ENCODE measurements around the gene NIPAL1. TPM values are rescaled to one million over a fixed set of nuclear protein-coding genes. Genes with fewer than 3 reads are reported as not detected.
"Not testable (repeated sequence)": the region's sequence is repeated elsewhere in the genome, so short reads cannot be mapped to it uniquely, and the experiment has no call there.

The NIPAL1 gene
- 1 to 10 TPM; 1.8 to 2.9 TPM for total RNA-seq

DNA sequence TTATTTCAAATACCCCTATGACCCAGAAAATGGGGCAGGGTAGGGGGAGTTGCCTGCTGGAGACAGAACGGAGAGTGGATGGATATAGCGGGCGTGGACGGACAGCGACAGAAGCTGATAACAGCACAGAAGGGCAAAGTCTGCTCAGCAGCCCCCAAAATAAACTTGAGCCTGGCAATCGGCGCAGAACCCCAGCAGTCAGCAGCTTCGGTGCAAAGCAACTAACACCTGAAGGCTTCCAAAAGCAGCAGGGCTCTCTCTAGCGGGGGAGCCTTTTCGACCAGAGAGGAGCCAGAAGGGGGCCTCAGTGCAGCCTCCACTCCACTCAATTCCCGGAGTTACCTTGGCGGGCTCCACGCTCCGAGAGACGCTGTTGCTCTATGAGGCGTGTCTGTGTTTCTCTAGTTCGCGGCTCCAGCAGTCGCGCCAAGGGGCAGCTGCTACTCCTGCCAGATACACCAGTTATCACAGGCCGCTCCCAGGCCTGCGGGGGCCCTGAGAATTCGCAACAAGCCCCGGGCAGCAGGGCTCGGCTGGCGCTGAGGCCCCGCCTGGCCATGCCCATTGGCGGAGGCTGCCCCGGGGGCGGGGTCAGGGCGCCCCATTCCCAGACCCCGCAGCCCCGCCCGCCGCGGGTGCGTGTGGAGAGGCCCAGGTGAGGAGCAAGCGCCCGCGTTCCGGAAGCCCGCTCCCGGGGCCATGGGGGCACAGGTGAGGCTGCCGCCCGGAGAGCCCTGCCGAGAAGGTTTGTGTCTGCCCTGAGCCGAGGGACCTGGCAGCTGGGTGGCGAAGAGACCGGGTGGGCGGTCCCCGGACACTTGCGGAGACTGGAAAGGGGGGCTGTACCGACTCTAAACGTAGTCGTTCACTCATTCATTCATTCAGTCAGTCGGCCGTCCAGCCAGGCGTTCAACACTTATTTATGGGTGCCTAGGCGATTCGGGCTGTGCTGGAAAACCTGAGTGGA lies at the start of gene NIPAL1, which contains the start of gene CNGA1:
TSS of gene NIPAL1 (plus strand) at position 632 of the 967 bp plus-strand sequence. CDS start at position 700, 68 bp downstream.
TSS of gene CNGA1 (minus strand) at position 541 of the 967 bp plus-strand sequence. CDS start 63,992 bp downstream, outside the sequence.
- Mint-ChIP-seq H3K27me3 (peaks cover 31% of the 10 kb centered on the region), H3K27ac (peak within 1 kb of the TSS; percentile 20)

DNA sequence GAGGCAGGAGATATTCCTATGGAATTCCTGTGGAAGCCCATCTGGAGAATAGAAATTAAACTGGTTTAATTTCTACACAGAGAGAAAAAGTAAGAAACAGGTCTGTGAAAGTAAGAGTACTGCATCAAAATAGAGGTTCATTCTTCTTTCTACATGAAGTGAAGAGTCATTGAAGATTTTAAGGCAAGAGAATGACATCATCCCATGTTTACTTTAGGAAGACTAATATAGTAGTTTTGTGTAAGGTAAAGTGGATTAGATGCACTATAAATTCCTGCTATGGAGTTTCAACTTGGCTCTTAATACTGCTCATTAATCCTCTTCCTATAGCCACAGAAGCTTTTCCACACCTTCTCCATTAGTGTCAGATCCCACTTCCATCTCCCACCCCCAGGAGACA lies 47.7 kb upstream of the NIPAL1 start:
- H3K27me3 Mint-ChIP-seq: no peaks in the 10 kb centered on the region
- no peak for DNase-seq
- H3K9me3 Mint-ChIP-seq: no peaks in the 10 kb centered on the region
- no peak overlapping the region for H3K27ac Mint-ChIP-seq
- H3K36me3 Mint-ChIP-seq: no peaks in the 10 kb centered on the region
- H3K4me3 Mint-ChIP-seq: no peak overlapping the region
- H3K4me1 Mint-ChIP-seq: peaks cover 3% of the 10 kb centered on the region

More for the DNA sequence above, at the start of gene NIPAL1, which contains the start of gene CNGA1:
- Mint-ChIP-seq H3K4me3 (peak within 1 kb of the TSS; percentile 81), H3K9me3 (no peaks in the 10 kb centered on the region), H3K36me3 (no peaks in the 10 kb centered on the region), H3K4me1 (peaks cover 24% of the 10 kb centered on the region)
- peak; percentile 84 for DNase-seq

DNA sequence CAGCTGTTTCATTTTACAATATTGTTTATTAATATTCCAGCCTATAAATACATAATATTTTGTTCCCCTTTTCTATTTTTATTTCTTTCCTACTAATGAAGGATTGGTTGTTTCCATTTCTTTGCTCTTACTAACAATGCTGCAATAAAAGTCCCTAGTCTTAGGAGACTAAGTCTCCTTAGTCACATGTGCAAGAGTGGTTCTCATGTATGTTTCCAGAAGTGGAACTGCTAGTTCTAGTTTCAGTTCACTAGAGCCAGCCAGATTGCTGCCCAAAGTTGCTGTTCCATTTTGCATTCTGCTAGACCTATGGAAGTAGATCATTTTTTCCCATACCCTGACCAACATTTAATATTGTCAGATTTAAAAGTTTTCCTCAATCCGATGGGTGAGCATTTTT lies 44.4 kb upstream of the NIPAL1 start:
- peaks cover 3% of the 10 kb centered on the region for H3K4me1 Mint-ChIP-seq
- no peaks in the 10 kb centered on the region for H3K9me3 Mint-ChIP-seq
- no peak overlapping the region for H3K27ac Mint-ChIP-seq
- DNase-seq: no peak
- no peak overlapping the region for H3K4me3 Mint-ChIP-seq
- no peaks in the 10 kb centered on the region for H3K36me3 Mint-ChIP-seq
- no peaks in the 10 kb centered on the region for H3K27me3 Mint-ChIP-seq

- H3K27me3 Mint-ChIP-seq: no peaks in the 10 kb centered on the region
- H3K9me3 Mint-ChIP-seq: no peaks in the 10 kb centered on the region
- peaks cover 3% of the 10 kb centered on the region for H3K4me1 Mint-ChIP-seq
- H3K27ac Mint-ChIP-seq: no peak overlapping the region
- H3K36me3 Mint-ChIP-seq: no peaks in the 10 kb centered on the region
- no peak overlapping the region for H3K4me3 Mint-ChIP-seq
- DNase-seq: no peak
Measured at GRCh38 chr4:47972721-47973120, 43.9 kb upstream of the NIPAL1 start.

GRCh38 chr4:47974566-47974965 lies 42.0 kb upstream of the NIPAL1 start:
- Mint-ChIP-seq H3K36me3 (no peaks in the 10 kb centered on the region), H3K27me3 (no peaks in the 10 kb centered on the region), H3K4me3 (no peak overlapping the region)

DNA sequence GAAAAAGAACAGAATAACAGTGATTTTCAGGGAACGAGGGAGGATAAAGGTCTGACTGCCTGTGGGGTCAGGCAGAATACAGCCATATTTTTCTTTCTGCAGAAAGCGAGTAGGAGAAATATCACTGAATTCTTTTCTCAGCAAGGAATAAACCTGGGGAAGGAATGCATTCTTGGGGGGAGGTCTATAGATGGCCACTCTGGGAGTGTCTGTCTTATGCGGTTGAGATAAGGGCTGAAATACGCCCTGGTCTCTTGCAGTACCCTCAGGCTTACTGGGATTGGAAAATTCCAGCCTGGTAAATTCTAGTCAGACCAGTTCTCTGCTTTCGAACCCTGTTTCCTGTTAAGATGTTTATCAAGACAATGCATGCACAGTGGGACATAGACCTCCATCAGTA lies 26.4 kb upstream of the NIPAL1 start:
- Mint-ChIP-seq H3K4me1 (peaks cover 9% of the 10 kb centered on the region), H3K36me3 (peaks cover 7% of the 10 kb centered on the region), H3K9me3 (peaks cover 20% of the 10 kb centered on the region), H3K27me3 (no peaks in the 10 kb centered on the region), H3K27ac (no peak overlapping the region), H3K4me3 (no peak overlapping the region)
- no peak for DNase-seq

More at GRCh38 chr4:47974566-47974965, 42.0 kb upstream of the NIPAL1 start:
- Mint-ChIP-seq H3K9me3 (no peaks in the 10 kb centered on the region), H3K27ac (no peak overlapping the region), H3K4me1 (peaks cover 3% of the 10 kb centered on the region)
- no peak for DNase-seq

- H3K27me3 Mint-ChIP-seq, DNase-seq, H3K4me3 Mint-ChIP-seq, H3K27ac Mint-ChIP-seq, H3K36me3 Mint-ChIP-seq, H3K4me1 Mint-ChIP-seq: not testable (repeated sequence)
- peaks cover 20% of the 10 kb centered on the region for H3K9me3 Mint-ChIP-seq
Measured at GRCh38 chr4:47992475-47992874, 24.1 kb upstream of the NIPAL1 start.

DNA sequence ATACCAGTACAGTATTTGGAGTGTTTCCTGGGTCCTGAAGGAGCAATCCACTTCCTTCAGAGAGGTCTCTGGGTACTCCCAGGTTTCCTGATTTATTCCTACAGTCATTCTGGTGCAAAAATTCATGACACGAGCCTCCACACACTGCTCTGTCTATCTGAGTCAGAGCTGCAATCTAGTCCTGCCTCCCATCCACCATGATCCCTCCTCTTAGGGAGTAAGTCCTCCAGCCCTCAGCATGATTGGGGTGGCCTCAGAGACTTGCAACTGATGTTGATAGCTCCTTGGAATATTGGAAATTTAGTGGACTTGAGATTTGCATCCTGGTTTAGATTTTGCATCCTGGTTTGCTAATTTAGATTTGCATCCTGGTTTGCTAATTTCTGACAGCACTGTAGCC lies 20.6 kb upstream of the NIPAL1 start:
- H3K27ac Mint-ChIP-seq: no peak overlapping the region
- peaks cover 9% of the 10 kb centered on the region for H3K36me3 Mint-ChIP-seq
- no peak overlapping the region for H3K4me3 Mint-ChIP-seq
- peaks cover 10% of the 10 kb centered on the region for H3K9me3 Mint-ChIP-seq
- DNase-seq: no peak
- H3K27me3 Mint-ChIP-seq: no peaks in the 10 kb centered on the region
- peaks cover 9% of the 10 kb centered on the region for H3K4me1 Mint-ChIP-seq

- H3K27me3 Mint-ChIP-seq: no peaks in the 10 kb centered on the region
- no peaks in the 10 kb centered on the region for H3K4me1 Mint-ChIP-seq
- H3K27ac Mint-ChIP-seq: no peak overlapping the region
- peaks cover 6% of the 10 kb centered on the region for H3K36me3 Mint-ChIP-seq
- H3K9me3 Mint-ChIP-seq: peaks cover 6% of the 10 kb centered on the region
- no peak overlapping the region for H3K4me3 Mint-ChIP-seq
- DNase-seq: no peak
Measured at GRCh38 chr4:48002267-48002666, 14.3 kb upstream of the NIPAL1 start.

- H3K27ac Mint-ChIP-seq, H3K4me1 Mint-ChIP-seq: not testable (repeated sequence)
Measured at GRCh38 chr4:48003568-48003967, 13.0 kb upstream of the NIPAL1 start.

GRCh38 chr4:48005781-48006180 lies 10.8 kb upstream of the NIPAL1 start:
- H3K4me1 Mint-ChIP-seq: no peaks in the 10 kb centered on the region
- peaks cover 10% of the 10 kb centered on the region for H3K9me3 Mint-ChIP-seq
- no peak for DNase-seq
- H3K27me3 Mint-ChIP-seq: no peaks in the 10 kb centered on the region
- no peak overlapping the region for H3K4me3 Mint-ChIP-seq
- no peak overlapping the region for H3K27ac Mint-ChIP-seq
- H3K36me3 Mint-ChIP-seq: peaks cover 4% of the 10 kb centered on the region

More at GRCh38 chr4:48003568-48003967, 13.0 kb upstream of the NIPAL1 start:
- H3K36me3 Mint-ChIP-seq, H3K27me3 Mint-ChIP-seq, H3K4me3 Mint-ChIP-seq, H3K9me3 Mint-ChIP-seq: not testable (repeated sequence)
- DNase-seq: peak; percentile 22

DNA sequence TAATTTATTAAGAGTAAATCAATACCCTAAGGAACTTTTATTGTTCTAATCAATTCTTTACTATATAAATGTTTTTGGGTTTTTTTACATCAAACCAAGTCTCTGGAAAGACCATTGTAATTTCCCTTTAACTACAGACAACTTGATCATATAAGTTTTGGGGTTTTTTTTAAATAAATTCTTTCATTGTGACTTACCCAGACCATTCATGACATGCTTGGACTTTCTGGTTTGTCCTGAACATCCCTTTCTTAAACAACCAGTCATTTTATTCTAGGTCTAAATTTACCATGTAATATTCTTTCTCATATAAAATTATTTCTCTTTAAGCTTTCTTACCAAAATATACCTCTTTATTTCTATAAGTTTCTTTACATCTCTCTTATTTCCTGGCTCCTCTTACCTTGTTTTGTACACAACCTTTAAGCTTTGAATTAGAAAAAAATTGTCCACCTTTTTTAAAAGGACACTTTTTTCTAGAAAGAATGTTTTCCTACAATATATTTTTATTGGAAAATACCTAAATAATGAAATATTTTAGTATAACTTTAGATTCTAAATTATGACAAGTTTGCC lies 8.5 kb upstream of the NIPAL1 start:
- H3K4me1 Mint-ChIP-seq: no peaks in the 10 kb centered on the region
- peaks cover 10% of the 10 kb centered on the region for H3K9me3 Mint-ChIP-seq
- H3K36me3 Mint-ChIP-seq: peaks cover 4% of the 10 kb centered on the region
- peaks cover 8% of the 10 kb centered on the region for H3K27me3 Mint-ChIP-seq
- no peak overlapping the region for H3K27ac Mint-ChIP-seq
- no peak overlapping the region for H3K4me3 Mint-ChIP-seq
- DNase-seq: no peak

DNA sequence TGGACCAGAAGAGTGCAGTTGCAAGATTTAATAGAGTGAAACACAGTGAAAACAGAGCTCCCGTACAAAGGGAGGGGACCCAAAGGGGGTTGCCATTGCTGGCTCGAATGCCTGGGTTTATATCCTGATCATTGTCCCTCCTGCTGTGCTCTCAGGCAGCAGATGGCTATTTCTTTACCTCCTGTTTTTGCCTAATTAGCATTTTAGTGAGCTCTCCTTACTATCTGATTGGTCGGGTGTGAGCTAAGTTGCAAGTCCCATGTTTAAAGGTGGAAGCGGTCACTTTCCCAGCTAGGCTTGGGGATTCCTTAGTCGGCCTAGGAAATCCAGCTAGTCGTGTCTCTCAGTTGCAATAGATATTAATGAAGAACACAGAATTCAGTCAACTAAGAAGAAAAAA lies 5.7 kb upstream of the NIPAL1 start:
- not testable (repeated sequence) for H3K9me3 Mint-ChIP-seq, DNase-seq, H3K4me1 Mint-ChIP-seq, H3K27ac Mint-ChIP-seq, H3K4me3 Mint-ChIP-seq, H3K36me3 Mint-ChIP-seq
- H3K27me3 Mint-ChIP-seq: peaks cover 18% of the 10 kb centered on the region

DNA sequence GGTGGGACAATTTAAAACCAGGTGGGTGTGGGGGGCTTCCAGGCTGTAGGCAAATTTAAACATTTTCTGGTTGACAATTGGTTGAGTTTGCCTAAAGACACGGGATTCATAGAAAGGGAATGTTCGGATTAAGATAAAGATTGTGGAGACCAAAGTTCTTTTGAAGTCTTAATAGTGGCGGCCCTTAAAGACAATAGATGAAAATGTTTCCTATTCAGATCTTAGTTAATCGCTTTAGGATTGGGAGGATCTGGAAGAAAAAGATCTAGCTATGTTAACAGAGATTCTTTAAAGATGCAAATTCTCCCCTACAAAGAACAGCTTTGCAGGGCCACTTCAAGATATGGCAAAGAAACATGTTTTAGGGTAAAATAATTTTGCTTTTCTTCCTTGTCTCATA lies 4.8 kb upstream of the NIPAL1 start:
- Mint-ChIP-seq H3K4me3 (no peak overlapping the region), H3K9me3 (peaks cover 4% of the 10 kb centered on the region), H3K36me3 (no peaks in the 10 kb centered on the region), H3K4me1 (peaks cover 3% of the 10 kb centered on the region), H3K27ac (no peak overlapping the region), H3K27me3 (peaks cover 20% of the 10 kb centered on the region)
- no peak for DNase-seq

DNA sequence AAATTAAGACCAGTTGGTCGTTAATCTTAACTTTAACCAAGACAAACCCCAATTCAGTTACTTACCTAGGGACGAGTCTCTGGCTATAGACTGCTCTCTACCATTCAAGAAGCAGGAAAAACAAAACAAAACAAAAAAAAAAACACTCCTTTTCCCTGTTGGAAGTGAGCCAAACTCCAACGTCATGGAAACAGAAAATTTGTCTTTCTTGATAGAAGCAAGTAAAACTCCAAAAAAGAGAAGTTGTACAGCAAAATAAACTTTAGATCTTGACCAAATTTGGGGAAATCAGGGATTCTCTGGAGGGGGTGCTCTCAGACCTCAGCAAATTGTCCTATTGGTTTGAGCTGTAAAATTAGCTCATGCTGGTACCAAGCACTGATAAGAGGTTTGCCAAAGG lies 3.7 kb upstream of the NIPAL1 start:
- no peak for DNase-seq
- no peak overlapping the region for H3K27ac Mint-ChIP-seq
- no peaks in the 10 kb centered on the region for H3K36me3 Mint-ChIP-seq
- H3K27me3 Mint-ChIP-seq: peaks cover 20% of the 10 kb centered on the region
- peaks cover 7% of the 10 kb centered on the region for H3K4me1 Mint-ChIP-seq
- no peak overlapping the region for H3K4me3 Mint-ChIP-seq
- H3K9me3 Mint-ChIP-seq: peaks cover 2% of the 10 kb centered on the region
